ENCODE measurements around the gene XRCC4.

The XRCC4 gene

DNA sequence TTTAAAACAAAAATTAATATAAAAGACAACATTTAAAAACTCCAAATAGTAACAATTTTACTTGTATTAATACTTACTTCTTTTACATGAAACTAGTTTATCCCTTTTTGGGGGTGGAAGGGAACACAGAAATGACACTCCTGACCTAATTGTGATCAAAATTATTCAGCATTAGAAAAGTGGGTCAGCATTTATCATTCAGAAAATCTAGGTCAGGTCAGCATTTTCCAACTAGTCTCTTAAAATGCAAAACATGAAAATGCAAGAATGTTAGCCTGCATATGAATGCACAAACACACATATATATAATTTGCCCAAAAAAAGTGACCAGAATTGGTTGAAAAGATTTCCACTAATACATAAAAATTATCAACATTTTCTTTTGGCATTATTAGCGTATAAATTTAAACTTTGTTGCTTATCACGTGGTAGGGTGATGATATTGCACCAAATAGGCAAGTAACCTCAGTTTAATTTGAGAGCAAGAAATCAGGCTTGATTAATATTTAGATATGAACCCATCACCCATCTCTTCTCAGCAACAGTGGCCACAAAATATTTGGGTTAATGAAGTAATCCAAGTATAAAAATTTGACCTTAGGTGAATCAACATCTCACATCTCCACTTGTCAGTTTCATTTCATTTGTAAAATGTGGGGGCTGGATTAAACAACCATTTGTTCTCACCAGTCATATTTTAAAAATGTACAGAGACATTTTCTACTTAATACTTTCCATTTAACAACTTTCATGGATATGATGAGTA, 5.9 kb upstream of the XRCC4 start:
- DNase-seq = no peak

DNA sequence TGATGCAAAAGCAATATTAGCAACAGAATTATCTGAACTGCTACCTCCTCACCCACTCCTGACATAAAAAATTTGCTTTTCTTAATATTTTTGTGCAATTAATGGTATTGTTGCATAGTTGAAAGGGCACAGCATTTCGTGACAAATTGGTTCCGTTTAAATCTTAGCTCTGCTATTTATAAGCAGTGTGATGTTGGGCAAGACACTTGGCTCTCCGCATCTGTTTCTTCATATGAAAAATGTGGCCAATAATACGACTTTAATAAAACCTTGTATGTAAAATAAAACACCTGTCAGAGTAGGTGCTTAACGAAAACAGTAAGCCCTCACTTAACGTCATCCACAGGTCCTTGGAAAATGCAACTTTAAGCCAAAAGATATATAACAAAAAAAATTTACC, 4.4 kb upstream of the XRCC4 start:
- no peak for DNase-seq

DNA sequence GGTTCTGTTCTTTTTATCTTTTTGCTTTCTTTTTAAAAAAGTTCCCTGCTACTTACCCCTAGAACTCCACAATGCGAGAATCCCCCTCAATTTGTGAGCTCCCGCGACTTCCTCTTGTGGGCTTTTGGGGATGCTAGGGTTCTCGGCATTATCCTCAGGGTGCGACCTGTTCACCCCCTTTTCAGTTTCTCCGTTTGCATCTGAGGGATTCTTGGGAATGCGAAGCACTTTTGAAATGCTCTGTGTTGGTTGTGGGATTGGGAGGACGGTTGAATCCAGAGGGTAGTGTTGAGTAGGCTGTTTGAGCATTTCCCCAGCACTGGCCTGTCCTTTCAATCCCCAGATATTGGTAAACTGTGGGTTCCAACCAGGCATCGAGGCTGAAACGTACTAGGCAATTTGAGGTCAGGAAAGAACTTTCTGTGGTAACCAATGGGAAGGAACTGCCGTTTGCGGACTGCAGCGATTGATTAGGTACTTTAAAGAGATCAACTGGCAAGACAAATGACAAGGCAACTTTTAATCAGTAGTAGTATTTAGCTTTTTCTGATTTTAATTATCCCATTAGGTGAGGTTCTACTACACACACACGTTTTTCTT, 415 bp downstream of the XRCC4 start:
- no peak for DNase-seq

DNA sequence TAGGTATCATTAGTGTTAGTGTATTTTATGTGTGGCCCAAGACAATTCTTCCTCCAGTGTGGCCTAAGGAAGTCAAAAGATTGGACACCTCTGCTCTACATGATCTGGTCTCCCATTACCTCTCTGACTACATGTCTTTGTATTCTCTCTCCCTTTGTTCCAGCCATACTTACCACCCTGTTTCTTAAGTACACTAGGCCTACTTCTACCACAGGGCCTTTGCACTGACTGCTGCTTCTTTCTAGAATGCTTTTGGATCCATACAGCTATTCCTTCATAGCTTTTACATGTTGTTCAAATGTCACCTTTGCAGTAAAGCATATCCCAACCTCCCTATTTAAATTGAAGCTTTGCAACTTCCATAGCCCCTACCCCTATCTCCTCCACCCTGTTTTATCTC, 5.4 kb downstream of the XRCC4 start:
- no peak for DNase-seq

DNA sequence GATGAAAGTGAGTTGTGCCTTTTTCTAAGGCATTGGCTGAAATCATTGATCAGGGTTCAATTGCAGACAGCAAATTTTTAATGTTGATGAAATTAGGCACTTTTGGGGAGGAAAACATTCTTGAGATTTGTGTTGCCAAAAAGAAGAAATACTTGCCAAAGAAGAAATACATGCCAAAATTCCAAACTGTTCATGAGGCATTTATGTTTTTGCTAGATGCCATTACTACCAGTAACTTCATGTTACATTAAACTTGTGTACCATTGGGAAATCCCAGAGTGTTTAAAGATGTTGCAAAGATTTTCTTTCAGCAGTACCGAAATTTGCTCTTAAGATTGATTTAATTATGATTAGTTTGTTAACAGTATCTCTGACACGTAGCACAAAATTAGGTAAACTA, 7.0 kb downstream of the XRCC4 start:
- no peak for DNase-seq

DNA sequence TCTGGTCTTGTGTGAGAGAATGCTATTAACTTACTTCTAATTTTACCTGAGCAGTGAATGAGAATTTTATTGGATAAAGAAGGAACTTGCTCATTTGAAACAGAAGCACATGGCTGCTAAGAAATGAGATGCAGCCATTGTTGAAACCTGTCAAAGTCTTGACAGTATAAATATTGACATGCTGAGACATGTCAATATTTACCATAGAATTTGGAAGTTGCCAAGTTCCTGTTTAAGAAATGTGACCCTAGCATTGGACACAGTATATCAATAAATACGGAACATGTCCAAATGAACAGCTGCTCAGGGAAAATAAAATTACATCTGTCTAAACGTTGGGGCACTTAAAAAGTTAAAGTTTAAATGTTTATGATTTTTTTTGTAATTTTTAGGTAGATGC, 7.8 kb downstream of the XRCC4 start:
- DNase-seq = no peak

DNA sequence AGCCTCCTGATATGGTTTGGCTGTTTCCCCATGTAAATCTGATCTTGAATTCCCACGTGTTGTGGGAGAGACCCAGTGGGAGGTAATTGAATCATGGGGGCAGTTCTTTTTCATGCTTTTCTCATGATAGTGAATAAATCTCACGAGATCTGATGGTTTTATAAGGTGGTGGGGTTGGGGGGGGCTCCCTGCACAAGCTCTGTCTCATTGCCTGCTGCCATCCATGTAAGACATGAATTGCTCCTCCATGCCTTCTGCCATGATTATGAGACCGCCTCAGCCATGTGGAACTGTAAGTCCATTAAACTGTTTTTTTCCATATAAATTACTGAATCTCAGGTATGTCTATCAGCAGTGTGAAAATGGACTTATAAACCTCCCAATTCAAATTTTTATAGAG, 12.8 kb downstream of the XRCC4 start:
- no peak for DNase-seq

DNA sequence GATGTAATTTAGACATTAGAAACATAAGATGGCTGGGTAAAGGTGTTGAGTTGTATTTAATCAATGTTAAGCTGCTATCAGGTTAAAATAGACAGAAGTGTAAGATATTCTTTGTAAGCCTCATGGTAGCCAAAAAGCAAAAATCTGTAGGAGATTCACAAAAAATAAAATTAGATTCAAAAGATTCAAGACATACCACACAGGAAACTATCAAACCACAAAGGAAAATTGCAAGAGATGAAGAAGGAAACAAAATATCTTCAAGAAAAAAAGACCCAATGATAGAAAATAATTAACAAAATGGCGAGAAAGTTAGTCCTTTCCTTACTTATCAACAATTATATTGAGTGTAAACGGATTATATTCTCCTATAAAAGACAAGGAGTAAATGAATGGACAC, 15.3 kb downstream of the XRCC4 start:
- no peak for DNase-seq

DNA sequence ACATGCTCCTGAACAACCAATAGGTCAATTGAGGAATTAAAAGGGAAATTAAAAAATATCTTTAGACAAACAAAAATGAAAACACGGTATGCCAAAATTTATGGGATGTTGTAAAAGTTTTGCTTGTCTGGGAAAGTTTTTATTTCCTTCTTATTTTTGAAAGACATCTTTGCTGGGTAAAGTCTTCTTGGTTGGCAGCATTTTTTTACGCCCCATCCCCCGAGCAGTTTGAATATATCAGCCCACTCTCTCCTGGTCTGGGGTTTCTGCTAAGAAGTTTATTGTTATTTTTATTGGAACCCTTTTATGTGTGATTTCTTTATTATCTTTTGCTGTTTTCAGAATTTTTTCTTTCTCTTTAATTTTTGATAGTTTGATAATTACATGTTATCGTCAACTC, 16.3 kb downstream of the XRCC4 start:
- no peak for DNase-seq

DNA sequence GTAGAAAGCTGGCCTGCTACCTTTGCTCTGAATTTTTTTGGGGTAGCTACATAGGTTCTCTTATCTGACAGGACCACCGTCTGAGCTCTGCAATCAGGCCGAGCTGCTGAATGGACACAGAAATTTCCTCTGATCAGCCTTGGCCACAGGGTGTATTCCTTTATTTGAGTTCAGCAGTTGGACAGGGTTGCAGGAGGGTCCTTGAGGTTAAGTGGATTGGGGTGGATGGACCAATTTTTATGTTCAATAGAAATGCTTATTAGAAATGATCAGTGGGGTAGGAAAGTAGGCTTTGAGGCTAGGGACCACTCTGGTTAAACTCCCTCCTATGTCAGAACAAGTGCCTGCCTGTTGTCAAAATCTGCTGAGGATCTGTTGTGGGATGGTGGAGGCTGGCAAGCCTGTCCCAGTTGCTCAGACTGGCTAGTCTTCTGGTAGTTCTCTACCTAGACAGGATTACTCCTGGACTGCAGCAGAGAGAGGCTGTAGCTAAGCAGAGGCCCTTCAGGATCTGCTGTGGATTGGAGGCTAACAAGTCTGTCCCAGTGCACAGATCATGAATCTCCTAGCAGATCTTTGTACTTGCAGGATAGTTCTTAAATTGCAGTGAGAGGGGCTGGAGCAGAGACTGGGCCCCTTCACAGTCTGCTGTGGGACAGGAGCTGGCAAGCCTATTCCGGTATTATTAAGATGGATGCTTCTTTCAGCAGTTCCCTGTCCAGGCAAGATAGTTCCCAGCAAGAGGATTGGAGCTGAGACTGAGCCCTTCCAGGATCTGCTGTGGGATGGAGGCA, 18.0 kb downstream of the XRCC4 start:
- no peak for DNase-seq

DNA sequence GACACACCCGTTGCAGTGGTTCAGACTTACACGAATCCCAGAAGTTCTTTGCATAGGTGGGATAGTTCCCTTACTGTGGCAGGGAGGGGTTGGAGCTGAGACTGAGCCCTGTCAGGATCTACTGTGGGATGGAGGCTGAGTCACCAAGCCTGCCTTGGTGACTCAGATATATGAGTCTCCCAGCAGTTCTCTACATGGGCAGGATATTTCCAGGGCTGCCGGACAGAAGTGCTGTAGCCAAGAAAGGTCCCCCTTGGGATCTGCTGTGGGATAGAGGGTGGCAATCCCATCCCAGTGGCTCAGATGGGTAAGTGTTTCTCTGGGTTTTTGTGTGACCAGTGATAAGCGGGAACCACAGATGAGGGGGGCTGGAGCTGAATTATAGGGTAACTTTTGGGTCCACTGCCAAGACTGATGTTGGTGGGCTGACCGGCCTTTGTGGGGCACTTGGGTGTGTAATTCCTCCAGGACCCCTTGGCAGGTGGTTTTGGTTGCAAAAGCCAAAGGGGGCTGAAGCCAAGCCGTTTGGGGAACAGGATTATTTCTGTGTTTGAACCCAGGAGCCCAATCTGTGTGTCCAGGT, 18.7 kb downstream of the XRCC4 start:
- no peak for DNase-seq

DNA sequence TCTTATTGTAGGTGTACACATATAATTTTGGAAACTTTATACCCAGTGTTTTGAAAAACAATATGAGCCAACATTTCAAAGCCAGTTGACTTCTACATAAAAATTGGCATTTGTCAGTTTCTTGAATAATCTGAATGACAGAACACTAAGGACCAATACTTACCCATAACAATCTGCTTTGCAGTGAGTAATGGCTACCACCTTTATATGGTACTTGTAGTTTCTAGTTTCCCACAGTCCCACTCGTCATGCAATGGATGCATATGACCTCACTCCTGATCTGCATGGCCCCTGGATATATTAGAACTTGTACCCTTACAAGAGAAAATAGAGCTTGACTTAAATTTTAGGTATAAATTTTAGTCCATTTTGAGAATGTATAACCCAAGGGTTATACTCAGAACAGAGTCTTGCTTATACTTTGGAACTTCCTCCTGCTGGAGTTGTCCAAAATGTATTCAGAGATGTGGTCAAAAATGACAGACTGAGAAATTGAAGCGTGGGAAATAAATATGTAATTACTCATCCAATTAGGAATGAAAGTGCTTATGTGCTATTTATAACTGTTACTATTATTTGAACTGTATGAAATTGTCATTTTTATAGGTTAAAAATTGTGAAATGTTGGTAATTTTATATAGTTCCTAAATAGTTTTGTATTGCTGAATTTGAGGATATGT, 19.5 kb downstream of the XRCC4 start:
- no peak for DNase-seq

DNA sequence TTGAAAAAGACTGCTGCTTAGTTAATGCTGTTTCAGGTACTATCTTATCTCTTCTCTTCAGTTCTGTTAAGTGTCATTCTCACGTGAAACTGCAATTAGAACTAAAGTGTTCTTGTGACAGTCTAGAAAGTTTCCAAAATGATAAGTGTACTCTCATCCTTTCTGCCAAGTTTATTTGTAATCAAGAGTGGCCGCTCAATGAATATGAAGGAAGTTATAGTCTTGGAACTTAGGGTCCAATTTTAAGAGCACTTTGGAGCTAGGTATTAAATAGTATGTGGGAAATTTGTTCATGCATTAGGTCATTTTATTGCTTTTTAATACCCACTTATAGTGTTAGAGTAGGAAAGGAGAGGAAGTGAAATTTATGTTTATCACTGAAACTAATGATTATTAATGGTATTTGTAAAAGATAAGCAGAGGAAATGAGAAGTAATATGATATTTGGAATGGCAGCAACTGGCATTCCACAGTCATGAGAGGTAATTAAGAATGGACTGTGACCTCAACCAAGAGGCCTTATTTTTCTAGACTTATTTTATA, 20.4 kb downstream of the XRCC4 start:
- no peak for DNase-seq

DNA sequence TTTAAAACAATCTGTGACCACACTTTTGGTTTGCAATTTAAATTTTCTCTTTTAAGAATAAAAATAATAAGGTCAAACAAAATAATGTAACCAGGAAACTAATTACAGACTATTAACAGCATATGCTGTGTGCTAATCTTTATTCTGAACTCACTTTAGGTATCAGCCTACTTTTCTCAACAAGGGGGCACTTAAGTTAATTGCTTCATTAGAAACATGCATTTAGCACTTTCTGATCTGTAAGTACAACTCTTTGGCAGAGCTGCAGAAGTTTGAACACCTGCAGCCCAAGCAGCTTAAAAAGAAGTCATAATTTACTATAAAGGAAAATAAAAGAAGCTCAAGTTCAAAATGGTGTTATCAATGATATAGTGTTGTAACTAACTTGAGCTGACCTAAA, 21.7 kb downstream of the XRCC4 start:
- no peak for DNase-seq

DNA sequence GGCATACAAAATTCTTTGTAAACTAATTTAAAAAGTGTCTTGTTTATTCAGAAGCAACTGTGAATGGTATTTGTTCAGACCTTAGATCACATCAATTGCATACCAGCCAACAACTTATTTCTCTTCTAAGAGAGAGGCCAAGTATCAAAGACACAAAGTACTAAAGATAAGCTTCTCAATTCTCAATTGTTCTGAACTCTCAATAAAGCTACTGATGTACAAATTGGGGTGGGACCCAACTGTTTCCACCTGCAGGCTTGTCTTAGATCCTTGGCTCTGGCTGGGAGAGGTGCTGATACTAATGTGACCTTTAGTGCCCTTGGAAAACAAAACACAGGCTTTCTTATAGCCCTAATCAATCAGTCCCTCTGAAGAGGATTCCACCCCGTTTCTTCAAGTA, 22.1 kb downstream of the XRCC4 start:
- DNase-seq = no peak

DNA sequence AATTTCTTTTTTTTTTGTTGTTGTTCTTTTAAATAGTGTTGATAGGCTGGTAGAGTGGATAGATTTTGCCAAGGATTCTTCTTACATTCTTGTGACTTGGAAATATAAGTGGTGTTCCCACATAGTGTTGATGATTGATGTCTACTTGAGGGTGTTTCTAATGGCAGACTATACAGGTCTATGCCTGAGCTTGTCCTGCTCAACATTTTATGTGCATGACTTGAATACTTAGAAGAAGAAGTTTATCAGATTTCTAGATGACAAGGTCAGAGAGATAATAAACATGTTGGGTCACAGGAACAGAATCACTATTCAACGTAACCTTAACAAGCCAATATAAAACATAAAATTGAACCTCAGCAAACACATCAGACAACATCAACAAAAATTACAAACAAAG, 24.2 kb downstream of the XRCC4 start:
- DNase-seq = no peak

DNA sequence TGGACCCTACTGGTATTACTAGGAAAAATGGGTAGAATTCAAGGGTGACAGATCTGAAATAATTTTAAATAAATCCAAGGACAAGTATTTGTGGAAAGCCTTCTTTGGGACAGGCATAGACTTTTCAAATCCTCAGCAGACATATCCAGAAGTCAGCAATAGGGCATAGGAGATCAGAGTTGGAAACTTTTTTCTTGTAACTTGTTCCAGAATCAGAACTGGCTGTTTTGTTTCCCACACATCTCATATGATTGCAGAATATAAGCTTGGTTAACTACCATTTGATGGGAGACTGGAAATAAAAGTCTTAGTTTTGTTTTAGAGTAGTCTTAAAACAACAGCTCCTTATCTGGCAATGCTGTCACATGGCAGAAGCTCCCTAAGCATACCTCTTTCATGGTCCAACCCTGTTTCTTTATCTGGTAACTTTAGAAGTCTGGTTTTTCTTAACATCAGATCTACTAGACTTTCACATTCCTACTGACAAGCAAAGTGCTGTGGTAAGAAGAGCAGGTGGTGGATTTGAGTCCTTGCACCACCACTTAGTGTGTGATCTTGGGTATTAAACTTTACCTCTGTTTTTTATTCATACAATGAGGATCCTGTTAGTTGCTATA, 25.1 kb downstream of the XRCC4 start:
- no peak for DNase-seq

DNA sequence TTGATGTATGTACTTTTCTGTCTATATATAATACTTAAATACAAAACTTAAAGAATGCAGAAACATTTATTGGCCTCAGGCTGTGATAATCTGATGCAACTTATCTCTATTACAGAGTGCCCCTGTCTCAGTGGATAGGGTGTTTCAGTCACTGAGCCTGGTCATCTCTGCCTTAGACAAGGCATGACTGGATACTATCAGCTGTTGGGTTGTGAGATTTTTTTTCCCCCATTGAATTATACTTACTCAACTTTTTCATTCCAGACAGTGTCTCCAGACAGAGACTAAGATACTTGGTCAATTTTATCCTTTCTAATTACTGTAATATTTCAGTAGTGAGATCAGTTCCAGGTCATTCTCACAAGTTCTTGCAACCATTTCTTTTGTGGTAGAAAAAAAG, 26.7 kb downstream of the XRCC4 start:
- no peak for DNase-seq

DNA sequence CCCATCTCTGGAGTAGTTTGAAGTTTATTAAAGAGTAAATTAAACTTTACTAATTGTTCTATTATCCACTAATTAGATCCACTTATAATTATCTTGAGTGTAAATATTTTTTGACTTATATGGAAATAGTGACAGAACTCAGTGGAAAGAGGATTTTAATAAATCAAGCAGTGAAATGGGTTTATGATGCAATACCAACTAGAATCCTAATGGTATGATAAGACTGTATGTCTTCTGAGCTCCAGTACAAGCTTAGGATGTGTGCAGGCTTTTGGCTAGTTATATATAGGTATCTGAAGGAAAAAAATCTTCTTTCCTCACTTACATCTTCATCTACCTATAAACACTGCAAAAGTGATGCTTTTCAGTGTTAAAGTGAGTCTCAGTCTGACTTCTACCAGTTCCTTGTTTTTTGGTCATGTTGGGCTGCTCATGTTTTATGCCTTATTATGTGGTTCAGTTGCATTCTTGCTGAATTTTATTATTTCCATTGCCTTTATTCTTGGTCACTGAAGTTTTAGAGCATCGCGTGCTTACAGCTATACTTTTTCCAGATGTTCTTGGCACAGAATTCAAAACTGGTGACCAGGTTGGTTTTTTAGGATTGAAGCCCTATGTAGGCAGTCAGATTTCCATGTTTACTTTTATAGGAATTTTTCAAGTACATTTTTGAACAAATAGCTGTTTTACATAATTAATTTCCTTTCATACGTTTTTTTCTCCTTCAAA, 30.5 kb downstream of the XRCC4 start:
- DNase-seq = no peak

DNA sequence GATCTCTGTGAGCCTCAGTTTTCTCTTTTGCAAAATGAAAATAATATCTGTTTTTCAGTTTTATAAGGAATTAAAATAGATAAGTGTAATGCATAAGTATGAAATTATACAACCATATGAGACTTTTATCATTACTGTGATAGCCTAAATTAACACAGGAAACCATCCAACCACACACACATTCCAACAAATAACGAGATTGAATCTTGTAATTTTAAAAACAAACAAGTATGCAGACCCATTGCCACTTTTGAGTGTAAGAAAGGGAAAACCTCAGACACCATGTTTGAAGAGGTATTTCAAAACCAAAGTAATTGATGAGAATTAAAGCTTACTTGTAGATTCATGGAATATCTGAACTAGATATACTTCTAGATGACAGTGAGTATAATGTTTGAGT, 32.0 kb downstream of the XRCC4 start:
- no peak for DNase-seq

DNA sequence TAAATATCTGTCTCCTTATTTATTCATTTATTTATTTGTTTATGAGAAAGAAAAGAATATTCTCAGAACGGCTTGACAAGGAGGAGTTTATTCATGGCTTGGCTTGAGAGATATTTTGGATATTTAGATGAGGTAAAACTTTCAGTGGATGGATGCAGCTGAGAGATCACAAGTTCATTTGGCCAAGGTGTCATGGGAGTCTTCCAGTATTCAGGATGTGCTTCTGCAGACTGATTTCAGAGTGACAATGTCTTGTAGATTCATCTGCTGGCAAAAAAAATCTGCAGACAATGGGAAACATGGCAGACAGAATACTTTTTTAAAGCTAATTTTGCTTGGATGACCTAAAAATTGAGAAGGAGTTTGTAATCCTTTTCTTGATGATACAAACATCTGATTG, 38.5 kb downstream of the XRCC4 start:
- no peak for DNase-seq

DNA sequence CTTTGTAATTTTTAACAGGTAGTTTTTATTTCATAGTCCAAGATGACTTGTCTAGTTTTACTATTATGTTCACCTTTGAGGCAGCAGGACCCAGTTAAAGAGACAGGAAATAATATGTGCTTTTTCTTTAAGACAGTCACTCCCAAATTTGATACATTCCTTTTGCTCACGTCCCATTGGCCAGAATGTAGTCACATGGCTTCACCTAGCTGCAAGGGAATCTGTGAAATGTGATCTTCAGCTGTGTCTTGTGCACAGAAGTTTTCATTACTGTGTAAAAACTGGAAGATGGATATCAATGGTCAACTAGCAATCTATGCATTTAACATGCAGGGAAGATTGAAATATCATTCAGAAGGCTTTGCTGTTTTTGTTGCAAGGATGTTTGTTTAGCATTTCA, 41.1 kb downstream of the XRCC4 start:
- no peak for DNase-seq

Data from effector CD8-positive, alpha-beta T cell (primary cell).